Breast epithelium (tissue), 3 donors: Measurements from ENCODE around the gene MTUS2.

Experiments used
- CTCF ChIP-seq, 3 donors: fragments of 450-650 bp; IDR thresholded peaks; one replicate each; pipeline ENCODE4 v1.5.1; 2016 to 2017; ENCODE audit warnings: antibody characterized with exemption in 3 of 3, mild to moderate bottlenecking in 3 of 3, moderate library complexity in 3 of 3
- POLR2A ChIP-seq: fragments of 450-650 bp; IDR thresholded peaks from one replicate; pipeline ENCODE4 v1.6.1; 2016; ENCODE audit warnings: antibody characterized with exemption, mild to moderate bottlenecking, moderate library complexity
- POLR2AphosphoS5 ChIP-seq, 3 donors: sonication (generic); formaldehyde crosslinking; IDR thresholded peaks; one replicate each; pipeline ENCODE4 v1.6.1; 2017; ENCODE audit warnings: antibody characterized with exemption in 3 of 3

- no peak for TF ChIP-seq CTCF (IDR thresholded peaks at IDR 0.05)
- TF ChIP-seq POLR2AphosphoS5 (IDR thresholded peaks at IDR 0.05), result no peak
- TF ChIP-seq POLR2A, result no peak
These were observed 288.1 kb downstream of the MTUS2 start for GRCh38 chr13:29108068-29108786.
